H7 (cell line): ENCODE measurements around the gene SYNPR. TPM values are rescaled to one million over a fixed set of nuclear protein-coding genes. Genes with fewer than 3 reads are reported as not detected.

Source experiments
- DNase-seq: peaks from one replicate; pipeline ENCODE4 v3.0.0; 2012
- H3K27me3 ChIP-seq: 2 replicates; pipeline ENCODE4 v1.6.0; 2011; ENCODE audit warnings: mild to moderate bottlenecking, low read length; ENCODE audit not compliant: control insufficient read depth, insufficient read depth
- H3K36me3 ChIP-seq: replicated peaks from 2 replicates; pipeline ENCODE4 v1.5.1; 2011; ENCODE audit warnings: low read length; ENCODE audit not compliant: control insufficient read depth, insufficient read depth
- H3K4me3 ChIP-seq: 2 replicates; pipeline ENCODE4 v1.5.1; 2011; ENCODE audit warnings: low read depth, mild to moderate bottlenecking, control low read depth, low read length, moderate library complexity; ENCODE audit not compliant: insufficient read depth
- total RNA-seq: library from RNA; depleted of rRNA; stranded (reverse); fragments of >200 nt; shearing (Covaris generic); gene quantifications from 2 replicates; pipeline ENCODE4 v1.2.3, GENCODE V29; 2014

SYNPR gene
- total RNA-seq, 1 experiment from 2014 or later = 0.24 TPM

- no peak overlapping the region for H3K4me3 ChIP-seq
- DNase-seq = no peak
Measured at GRCh38 chr3:63588895-63589294, 310.8 kb downstream of the SYNPR start.

GRCh38 chr3:63593779-63594178, 315.7 kb downstream of the SYNPR start:
- Histone ChIP-seq H3K36me3 (no peaks in the 10 kb centered on the region), H3K27me3 (no peaks in the 10 kb centered on the region), H3K4me3 (no peak overlapping the region)
- DNase-seq = no peak

More at GRCh38 chr3:63588895-63589294, 310.8 kb downstream of the SYNPR start:
- no peaks in the 10 kb centered on the region for H3K27me3 ChIP-seq
- H3K36me3 ChIP-seq = no peaks in the 10 kb centered on the region

DNA sequence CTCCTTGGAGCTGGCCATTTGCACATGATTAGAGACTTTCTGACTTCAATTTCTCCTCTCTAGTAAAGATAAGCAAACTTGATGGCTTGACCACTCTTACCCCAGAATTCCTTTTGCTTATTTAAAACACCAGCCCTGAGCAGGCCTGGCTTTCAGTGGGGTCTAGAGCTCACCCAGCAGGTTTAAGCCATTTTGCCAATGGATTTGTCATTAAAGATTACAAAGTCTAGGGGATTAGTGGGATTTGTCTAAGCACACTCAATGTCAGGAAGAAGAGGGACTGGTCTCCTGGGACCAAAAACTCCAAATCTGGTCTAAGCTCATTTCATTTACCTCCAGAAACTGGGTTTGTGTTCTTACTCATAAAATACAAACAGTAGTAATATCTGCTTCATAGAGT, 317.1 kb downstream of the SYNPR start:
- no peaks in the 10 kb centered on the region for H3K27me3 ChIP-seq

GRCh38 chr3:63597019-63597418, 318.9 kb downstream of the SYNPR start:
- H3K4me3 ChIP-seq = no peak overlapping the region
- no peaks in the 10 kb centered on the region for H3K27me3 ChIP-seq
- DNase-seq = no peak
- no peaks in the 10 kb centered on the region for H3K36me3 ChIP-seq

More for the DNA sequence above, 317.1 kb downstream of the SYNPR start:
- Histone ChIP-seq H3K36me3 (no peaks in the 10 kb centered on the region), H3K4me3 (no peak overlapping the region)
- DNase-seq = no peak

DNA sequence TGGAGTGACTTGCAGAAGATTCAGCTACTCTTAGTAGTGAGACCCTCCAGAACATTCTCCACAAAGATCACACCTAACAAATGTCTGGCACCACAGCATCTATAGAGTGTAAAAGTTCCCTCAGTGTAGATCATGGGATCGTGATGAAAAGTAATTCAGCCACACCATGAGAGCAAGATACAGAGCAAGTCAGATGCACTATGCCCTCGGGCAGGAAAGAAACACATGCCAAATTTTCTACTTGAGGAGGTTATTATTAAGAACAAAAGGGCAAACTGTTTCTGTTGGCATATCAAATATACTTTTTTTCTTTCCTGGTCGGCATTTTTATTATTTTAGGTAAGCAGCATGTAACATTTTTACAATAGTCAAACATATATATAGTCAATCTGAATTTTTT, 329.6 kb downstream of the SYNPR start:
- no peak overlapping the region for H3K4me3 ChIP-seq
- H3K27me3 ChIP-seq = no peaks in the 10 kb centered on the region
- DNase-seq = no peak
- no peaks in the 10 kb centered on the region for H3K36me3 ChIP-seq

- DNase-seq = no peak
- no peaks in the 10 kb centered on the region for H3K36me3 ChIP-seq
Measured at GRCh38 chr3:63609408-63609807, 331.3 kb downstream of the SYNPR start.

GRCh38 chr3:63609834-63610233, 331.7 kb downstream of the SYNPR start:
- no peaks in the 10 kb centered on the region for H3K36me3 ChIP-seq
- no peaks in the 10 kb centered on the region for H3K27me3 ChIP-seq
- DNase-seq = no peak
- no peak overlapping the region for H3K4me3 ChIP-seq

More at GRCh38 chr3:63609408-63609807, 331.3 kb downstream of the SYNPR start:
- Histone ChIP-seq H3K27me3 (no peaks in the 10 kb centered on the region), H3K4me3 (no peak overlapping the region)

DNA sequence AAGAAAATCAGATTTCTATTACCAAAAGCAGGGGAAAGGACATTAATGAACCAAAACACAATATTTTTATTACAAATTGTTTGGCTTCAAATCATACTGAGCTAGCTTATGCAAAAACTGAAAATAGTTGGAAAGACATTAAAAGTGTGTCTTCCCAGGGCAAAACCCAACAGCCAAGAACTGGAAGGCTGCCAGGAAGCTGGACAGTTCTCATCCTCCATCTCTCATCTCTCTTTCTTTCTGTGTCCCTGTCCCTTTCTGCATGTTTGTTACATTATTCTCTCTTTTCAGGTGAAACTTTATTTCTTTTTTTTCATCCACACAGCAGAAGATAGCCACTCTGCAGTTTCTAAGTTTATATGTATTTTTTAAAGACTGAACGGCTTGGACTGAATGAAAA, 333.3 kb downstream of the SYNPR start:
- Histone ChIP-seq H3K27me3 (no peaks in the 10 kb centered on the region), H3K4me3 (no peak overlapping the region), H3K36me3 (no peaks in the 10 kb centered on the region)
- no peak for DNase-seq

GRCh38 chr3:63613561-63613960, 335.5 kb downstream of the SYNPR start:
- H3K36me3 ChIP-seq = no peaks in the 10 kb centered on the region
- DNase-seq = no peak
- H3K4me3 ChIP-seq = no peak overlapping the region
- H3K27me3 ChIP-seq = no peaks in the 10 kb centered on the region

DNA sequence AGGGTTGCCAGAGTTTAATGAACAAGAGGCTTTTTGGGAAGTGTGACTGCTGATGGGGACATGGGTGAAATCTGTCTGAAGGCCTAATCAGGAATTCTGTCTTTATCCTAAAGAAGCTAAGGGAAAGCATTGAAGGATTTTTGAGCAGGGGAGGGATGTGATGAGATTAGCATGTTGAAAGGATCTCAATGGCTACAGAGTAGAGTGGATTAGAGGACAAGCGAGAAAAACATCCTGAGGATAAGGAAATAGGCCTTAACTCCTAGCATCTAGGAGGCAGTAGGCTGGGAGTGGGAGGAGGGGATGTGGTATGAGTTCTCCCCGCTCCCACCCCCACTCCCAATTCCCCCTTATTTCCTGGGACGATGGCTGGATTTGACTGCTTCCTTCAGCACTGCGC, 339.3 kb downstream of the SYNPR start:
- DNase-seq = no peak

GRCh38 chr3:63624941-63625560, 346.9 kb downstream of the SYNPR start:
- H3K27me3 ChIP-seq = no peaks in the 10 kb centered on the region

More for the DNA sequence above, 339.3 kb downstream of the SYNPR start:
- no peaks in the 10 kb centered on the region for H3K27me3 ChIP-seq
- no peak overlapping the region for H3K4me3 ChIP-seq
- no peaks in the 10 kb centered on the region for H3K36me3 ChIP-seq

GRCh38 chr3:63631670-63632069, 353.6 kb downstream of the SYNPR start:
- no peak overlapping the region for H3K4me3 ChIP-seq

More at GRCh38 chr3:63624941-63625560, 346.9 kb downstream of the SYNPR start:
- Histone ChIP-seq H3K36me3 (no peaks in the 10 kb centered on the region), H3K4me3 (no peak overlapping the region)
- DNase-seq = no peak

DNA sequence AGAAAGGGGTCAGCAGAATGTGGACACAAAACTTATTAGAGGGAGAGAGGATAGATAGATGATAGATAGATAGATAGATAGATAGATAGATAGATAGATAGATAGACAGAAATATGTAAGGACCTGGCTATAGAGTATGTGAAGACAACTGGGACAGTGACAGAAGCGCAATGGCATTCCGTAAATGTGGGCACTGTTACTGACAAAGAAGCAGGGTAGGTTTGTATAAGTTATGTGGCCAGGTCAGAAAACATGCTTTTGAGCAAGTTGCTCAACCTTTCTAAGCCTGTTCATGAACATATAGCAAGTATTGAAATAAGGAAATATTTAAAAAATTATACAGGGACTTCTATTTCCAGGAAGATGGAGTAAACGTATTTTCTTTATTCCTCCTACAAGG, 357.1 kb downstream of the SYNPR start:
- no peak for DNase-seq
- no peak overlapping the region for H3K4me3 ChIP-seq
- H3K36me3 ChIP-seq = no peaks in the 10 kb centered on the region
- H3K27me3 ChIP-seq = no peaks in the 10 kb centered on the region

More at GRCh38 chr3:63631670-63632069, 353.6 kb downstream of the SYNPR start:
- H3K36me3 ChIP-seq = no peaks in the 10 kb centered on the region
- no peaks in the 10 kb centered on the region for H3K27me3 ChIP-seq
- no peak for DNase-seq

GRCh38 chr3:63639806-63640205, 361.7 kb downstream of the SYNPR start:
- Histone ChIP-seq H3K27me3 (no peaks in the 10 kb centered on the region), H3K4me3 (no peak overlapping the region), H3K36me3 (no peaks in the 10 kb centered on the region)
- DNase-seq = no peak

DNA sequence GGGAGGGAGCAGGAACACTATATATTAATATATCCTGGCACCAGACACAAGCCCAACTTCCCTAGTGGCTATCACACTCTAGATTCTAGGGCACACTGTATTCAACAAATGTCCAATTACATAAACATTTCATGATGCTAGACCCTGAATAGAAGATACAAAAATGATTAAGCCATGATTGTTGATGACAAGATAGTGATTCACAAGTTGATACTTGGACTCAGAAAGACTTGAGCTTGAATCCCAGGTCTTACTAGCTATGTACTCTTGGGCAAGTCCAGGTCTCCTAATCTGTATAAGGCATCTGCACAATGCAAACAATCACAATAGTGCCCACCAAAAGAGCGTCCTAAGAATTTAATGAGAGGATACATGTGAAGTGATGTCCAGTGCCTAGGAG, 364.4 kb downstream of the SYNPR start:
- no peak for DNase-seq
- no peaks in the 10 kb centered on the region for H3K27me3 ChIP-seq
- H3K4me3 ChIP-seq = no peak overlapping the region
- H3K36me3 ChIP-seq = no peaks in the 10 kb centered on the region
